ENCODE measurements around the gene FNBP1L. TPM values are rescaled to one million over a fixed set of nuclear protein-coding genes. Genes with fewer than 3 reads are reported as not detected.
A peak's percentile ranks its signal among the peaks of the same experiment; 100 is the strongest.

FNBP1L gene
- total and polyA plus RNA-seq, 2 experiments from 2014 or later = 56.3 to 132 TPM

- DNase-seq (ENCODE audit: low spot score) = no peak
- Mint-ChIP-seq H3K4me1 (peaks cover 25% of the 10 kb centered on the region), H3K9me3 (peaks cover 38% of the 10 kb centered on the region), H3K27ac (no peak overlapping the region), H3K4me3 (no peak overlapping the region), H3K36me3 (ENCODE audit: low read depth) (peaks cover 70% of the 10 kb centered on the region), H3K27me3 (ENCODE audit: insufficient read depth, low read depth, poor library complexity) (peaks cover 8% of the 10 kb centered on the region)
- no peak overlapping the region for H2AFZ ChIP-seq
- ATAC-seq = no peak
- H3K4me2 ChIP-seq = no peak overlapping the region
- H4K20me1 ChIP-seq (replicated peaks; ENCODE audit: insufficient read depth) = peaks cover 13% of the 10 kb centered on the region
- TF ChIP-seq POLR2AphosphoS5 (IDR thresholded peaks at IDR 0.05; ENCODE audit: low read depth) (no peak), JUNB (IDR thresholded peaks at IDR 0.05; ENCODE audit: unreplicated experiment) (no peak), NANOG (IDR thresholded peaks at IDR 0.05; ENCODE audit: borderline replicate concordance) (no peak)
- H3K27me3 ChIP-seq (ENCODE audit: insufficient read depth) = no peaks in the 10 kb centered on the region
- H3K79me2 ChIP-seq (replicated peaks; ENCODE audit: insufficient read depth) = peaks cover 83% of the 10 kb centered on the region
- no peaks in the 10 kb centered on the region; the same call in none of the 2 replicates for H3K4me1 ChIP-seq (ENCODE audit: insufficient read depth)
- H3K4me3 ChIP-seq = no peak overlapping the region
- no peaks in the 10 kb centered on the region for H3K9me2 ChIP-seq (ENCODE audit: insufficient read depth)
- no peak overlapping the region for H3K27ac ChIP-seq (ENCODE audit: low read depth)
- peaks cover 16% of the 10 kb centered on the region for H3K36me3 ChIP-seq (ENCODE audit: insufficient read depth)
- no peaks in the 10 kb centered on the region for H3F3A ChIP-seq (replicated peaks; ENCODE audit: low read depth)
Observed at GRCh38 chr1:93506126-93506525, 58.2 kb downstream of the FNBP1L start.

GRCh38 chr1:93516164-93516563 lies 68.2 kb downstream of the FNBP1L start:
- peaks cover 23% of the 10 kb centered on the region for H4K20me1 ChIP-seq (replicated peaks; ENCODE audit: insufficient read depth)
- peaks cover 3% of the 10 kb centered on the region for H3K4me1 ChIP-seq (ENCODE audit: insufficient read depth)
- H3F3A ChIP-seq (replicated peaks; ENCODE audit: low read depth) = no peaks in the 10 kb centered on the region
- H2AFZ ChIP-seq = no peak overlapping the region
- H3K4me2 ChIP-seq = no peak overlapping the region
- no peaks in the 10 kb centered on the region; the same call in 1 of the 2 replicates for H3K36me3 ChIP-seq (ENCODE audit: insufficient read depth)
- H3K27ac ChIP-seq (ENCODE audit: low read depth) = no peak overlapping the region
- H3K9me3 Mint-ChIP-seq = peaks cover 7% of the 10 kb centered on the region; the same call in 2 of the 3 replicates
- H3K27me3 Mint-ChIP-seq (ENCODE audit: insufficient read depth, low read depth, poor library complexity) = peaks cover 4% of the 10 kb centered on the region
- H3K79me2 ChIP-seq (replicated peaks; ENCODE audit: insufficient read depth) = peaks cover 66% of the 10 kb centered on the region
- no peak overlapping the region for H3K4me3 Mint-ChIP-seq
- no peaks in the 10 kb centered on the region for H3K9me2 ChIP-seq (ENCODE audit: insufficient read depth)
- DNase-seq (ENCODE audit: low spot score) (peak; percentile 24), ATAC-seq (no peak; the same call in 2 of the 3 replicates)
- peaks cover 7% of the 10 kb centered on the region for H3K4me1 Mint-ChIP-seq
- TF ChIP-seq CTCF (conservative IDR thresholded peaks at IDR 0.05; ENCODE audit: low read depth in 2 of 2) (no peak), CREB1 (CRISPR knock-in tag; IDR thresholded peaks at IDR 0.05; ENCODE audit: low read depth) (no peak), NANOG (IDR thresholded peaks at IDR 0.05; ENCODE audit: borderline replicate concordance) (no peak), REST (IDR thresholded peaks at IDR 0.05; ENCODE audit: unreplicated experiment) (no peak), POLR2AphosphoS5 (IDR thresholded peaks at IDR 0.05; ENCODE audit: low read depth) (no peak), STAT1 (IDR thresholded peaks at IDR 0.05; ENCODE audit: unreplicated experiment) (no peak)
- H3K27me3 ChIP-seq (ENCODE audit: insufficient read depth) = no peaks in the 10 kb centered on the region
- H3K27ac Mint-ChIP-seq = no peak overlapping the region
- H3K4me3 ChIP-seq = no peak overlapping the region
- peaks cover 25% of the 10 kb centered on the region for H3K36me3 Mint-ChIP-seq (ENCODE audit: low read depth)
